ENCODE results near the gene DNAH1. TPM values are rescaled to one million over a fixed set of nuclear protein-coding genes. Genes with fewer than 3 reads are reported as not detected.
A peak's percentile ranks its signal among the peaks of the same experiment; 100 is the strongest.

The DNAH1 gene
- total and polyA plus RNA-seq, 9 donors, result 3.1 to 15.7 (median 7.8) TPM

GRCh38 chr3:52380023-52380422 lies 63.9 kb downstream of the DNAH1 start:
- WGBS, 3 donors, result 72 to 78% (median 73%) methylated on average over 9 to 10 of the region's 10 CpGs
- TF ChIP-seq CTCF (IDR thresholded peaks at IDR 0.05) (no peak), POLR2A (IDR thresholded peaks at IDR 0.05) (no peak), EP300 (IDR thresholded peaks at IDR 0.05) (no peak)

GRCh38 chr3:52381623-52382022 lies 65.5 kb downstream of the DNAH1 start:
- WGBS, 3 donors, result 90 to 95% (median 92%) methylated on average over 17 to 18 of the region's 18 CpGs
- intact Hi-C loops (cut with DNase I), result no loop called here
- H3K27ac ChIP-seq, result no peak overlapping the region
- H3K9me3 ChIP-seq, result no peaks in the 10 kb centered on the region
- no peak overlapping the region for H3K4me3 ChIP-seq
- H3K27me3 ChIP-seq, result no peaks in the 10 kb centered on the region
- TF ChIP-seq CTCF (IDR thresholded peaks at IDR 0.05), result no peak
- TF ChIP-seq POLR2A (IDR thresholded peaks at IDR 0.05), result no peak
- TF ChIP-seq EP300 (IDR thresholded peaks at IDR 0.05), result no peak
- peaks cover 11% of the 10 kb centered on the region for H3K4me1 ChIP-seq (ENCODE audit: insufficient read depth)
- H3K36me3 ChIP-seq, result no peaks in the 10 kb centered on the region
- DNase-seq, result no peak

More at GRCh38 chr3:52380023-52380422, 63.9 kb downstream of the DNAH1 start:
- Histone ChIP-seq H3K9me3 (no peaks in the 10 kb centered on the region), H3K36me3 (no peaks in the 10 kb centered on the region), H3K27ac (peak overlapping the region in 1 of 2 donors; percentile 64), H3K4me1 (ENCODE audit: insufficient read depth) (peaks cover 11% of the 10 kb centered on the region), H3K27me3 (no peaks in the 10 kb centered on the region), H3K4me3 (no peak overlapping the region)
- DNase-seq, result no peak
- intact Hi-C loops (cut with DNase I), result no loop called here

- Histone ChIP-seq H3K4me1 (ENCODE audit: insufficient read depth) (peaks cover 11% of the 10 kb centered on the region), H3K27me3 (no peaks in the 10 kb centered on the region), H3K27ac (no peak overlapping the region), H3K36me3 (no peaks in the 10 kb centered on the region), H3K4me3 (no peak overlapping the region), H3K9me3 (no peaks in the 10 kb centered on the region)
- intact Hi-C loops (cut with DNase I), result no loop called here
- WGBS, 3 donors, result 90 to 91% (median 90%) methylated on average over 13 to 14 of the region's 14 CpGs
- TF ChIP-seq POLR2A (IDR thresholded peaks at IDR 0.05) (no peak), CTCF (IDR thresholded peaks at IDR 0.05) (no peak), EP300 (IDR thresholded peaks at IDR 0.05) (no peak)
- no peak for DNase-seq
These were observed 67.3 kb downstream of the DNAH1 start for GRCh38 chr3:52383446-52383845.

GRCh38 chr3:52384019-52384761 lies 68.1 kb downstream of the DNAH1 start:
- intact Hi-C loops (cut with DNase I), result no loop called here
- DNase-seq, result no peak
- Histone ChIP-seq H3K4me3 (no peak overlapping the region), H3K36me3 (no peaks in the 10 kb centered on the region), H3K9me3 (no peaks in the 10 kb centered on the region), H3K4me1 (ENCODE audit: insufficient read depth) (peaks cover 8% of the 10 kb centered on the region), H3K27ac (no peak overlapping the region), H3K27me3 (no peaks in the 10 kb centered on the region)
- no peak for TF ChIP-seq EP300 (IDR thresholded peaks at IDR 0.05)
- TF ChIP-seq CTCF (IDR thresholded peaks at IDR 0.05), result no peak
- TF ChIP-seq POLR2A (IDR thresholded peaks at IDR 0.05), result no peak
- WGBS, 3 donors, result 80 to 87% (median 82%) methylated on average over 9 of the region's 9 CpGs
